Measurements from ENCODE around the gene ZSCAN4.

ZSCAN4 gene

DNA sequence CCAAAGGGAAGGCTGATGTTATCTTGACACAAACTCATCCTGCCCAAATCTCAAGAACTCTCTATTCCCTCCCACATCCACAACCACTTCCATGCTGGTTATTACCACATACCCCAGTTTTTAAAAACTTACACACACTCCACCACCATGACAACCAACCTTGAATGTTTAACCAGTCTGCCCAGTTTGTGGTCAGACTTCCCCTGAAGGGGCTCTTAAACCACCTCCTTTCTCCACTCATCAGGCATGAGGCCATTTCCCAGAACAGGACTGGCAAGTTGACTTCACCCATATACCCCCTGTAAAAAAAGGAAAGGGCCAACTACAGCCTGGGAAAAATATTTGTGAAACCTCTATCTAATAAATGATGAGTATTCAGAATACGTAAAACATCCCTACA lies 12.4 kb upstream of the ZSCAN4 start:
- TF ChIP-seq, protein P1, sequence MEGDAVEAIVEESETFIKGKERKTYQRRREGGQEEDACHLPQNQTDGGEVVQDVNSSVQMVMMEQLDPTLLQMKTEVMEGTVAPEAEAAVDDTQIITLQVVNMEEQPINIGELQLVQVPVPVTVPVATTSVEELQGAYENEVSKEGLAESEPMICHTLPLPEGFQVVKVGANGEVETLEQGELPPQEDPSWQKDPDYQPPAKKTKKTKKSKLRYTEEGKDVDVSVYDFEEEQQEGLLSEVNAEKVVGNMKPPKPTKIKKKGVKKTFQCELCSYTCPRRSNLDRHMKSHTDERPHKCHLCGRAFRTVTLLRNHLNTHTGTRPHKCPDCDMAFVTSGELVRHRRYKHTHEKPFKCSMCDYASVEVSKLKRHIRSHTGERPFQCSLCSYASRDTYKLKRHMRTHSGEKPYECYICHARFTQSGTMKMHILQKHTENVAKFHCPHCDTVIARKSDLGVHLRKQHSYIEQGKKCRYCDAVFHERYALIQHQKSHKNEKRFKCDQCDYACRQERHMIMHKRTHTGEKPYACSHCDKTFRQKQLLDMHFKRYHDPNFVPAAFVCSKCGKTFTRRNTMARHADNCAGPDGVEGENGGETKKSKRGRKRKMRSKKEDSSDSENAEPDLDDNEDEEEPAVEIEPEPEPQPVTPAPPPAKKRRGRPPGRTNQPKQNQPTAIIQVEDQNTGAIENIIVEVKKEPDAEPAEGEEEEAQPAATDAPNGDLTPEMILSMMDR (conservative IDR thresholded peaks at IDR 0.05; ENCODE audit: low read depth, low read length), result no peak
- H3K4me3 ChIP-seq (ENCODE audit: low read length), result no peak overlapping the region
- DNase-seq (ENCODE audit: low read depth), result no peak

DNA sequence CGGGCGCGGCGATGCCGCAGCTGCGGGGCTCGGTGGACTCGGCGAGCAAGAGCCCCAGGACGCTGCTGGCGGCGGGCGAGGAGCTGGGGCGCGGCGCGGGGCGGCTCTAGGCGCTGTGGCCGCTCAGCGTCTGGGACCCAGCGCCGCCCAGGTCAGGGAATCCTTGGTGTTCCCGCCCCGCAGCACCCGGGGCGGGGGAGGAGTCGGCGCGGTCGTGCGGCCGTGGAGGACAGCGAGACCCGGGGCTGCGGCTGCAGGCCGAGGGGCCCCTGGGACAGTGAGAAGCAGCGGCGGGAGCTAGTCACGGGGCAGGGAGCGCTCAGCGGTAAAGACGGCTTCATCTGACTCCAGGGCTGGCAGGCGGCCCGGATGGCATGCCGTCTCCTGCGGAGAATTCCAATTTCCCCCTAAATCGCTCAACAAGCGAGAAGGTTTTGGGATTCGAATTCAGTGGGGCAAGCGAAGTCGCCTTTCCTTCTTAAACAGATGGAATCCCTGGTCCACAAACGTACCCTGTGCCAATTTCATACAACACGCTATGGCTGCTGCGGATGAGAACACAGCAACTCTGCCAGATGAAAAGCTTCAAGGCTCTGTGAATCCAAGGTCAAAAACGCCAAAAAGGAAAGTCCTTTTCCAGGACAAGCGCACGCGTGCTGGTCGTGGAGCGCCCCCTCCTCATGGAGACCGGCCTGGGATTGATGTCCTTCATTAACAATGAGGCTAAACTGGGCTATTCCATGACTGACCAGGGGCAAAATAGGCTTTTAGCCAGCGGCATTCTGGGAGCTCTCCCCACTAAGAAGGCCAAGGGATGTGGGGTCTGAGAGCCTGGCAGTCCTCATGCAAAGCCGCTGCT lies 4.2 kb upstream of the ZSCAN4 start:
- DNase-seq (ENCODE audit: low read depth), result no peak
- TF ChIP-seq, protein P1 (conservative IDR thresholded peaks at IDR 0.05; ENCODE audit: low read depth, low read length), result no peak
- H3K4me3 ChIP-seq (ENCODE audit: low read length), result peak overlapping the region; percentile 47

DNA sequence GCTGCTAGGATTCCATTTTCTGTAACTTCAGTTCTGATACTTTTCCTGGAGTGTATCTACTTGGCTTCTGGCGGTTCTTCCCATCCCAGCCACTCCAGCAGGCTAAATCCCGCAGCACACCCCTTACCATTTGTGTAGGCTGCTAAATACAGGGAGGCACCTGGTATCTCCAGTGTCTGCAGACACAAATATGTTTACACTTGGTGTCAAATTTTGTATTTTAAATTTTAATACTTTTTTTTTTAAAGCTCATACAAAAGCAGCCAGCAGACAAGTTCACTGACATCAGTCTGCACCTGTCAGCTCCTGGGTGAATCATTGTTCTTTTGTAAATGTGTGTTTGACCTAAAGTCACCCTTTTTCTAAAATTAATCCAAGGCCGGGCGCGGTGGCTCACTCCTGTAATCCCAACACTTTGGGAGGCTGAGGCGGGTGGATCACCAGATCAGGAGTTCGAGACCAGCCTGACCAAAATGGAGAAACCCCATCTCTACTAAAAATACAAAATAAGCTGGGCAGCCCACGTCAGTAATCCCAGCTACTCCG lies 3.4 kb upstream of the ZSCAN4 start:
- TF ChIP-seq, protein P1 (conservative IDR thresholded peaks at IDR 0.05; ENCODE audit: low read depth, low read length), result no peak
- DNase-seq (ENCODE audit: low read depth), result no peak
- no peak overlapping the region for H3K4me3 ChIP-seq (ENCODE audit: low read length)

DNA sequence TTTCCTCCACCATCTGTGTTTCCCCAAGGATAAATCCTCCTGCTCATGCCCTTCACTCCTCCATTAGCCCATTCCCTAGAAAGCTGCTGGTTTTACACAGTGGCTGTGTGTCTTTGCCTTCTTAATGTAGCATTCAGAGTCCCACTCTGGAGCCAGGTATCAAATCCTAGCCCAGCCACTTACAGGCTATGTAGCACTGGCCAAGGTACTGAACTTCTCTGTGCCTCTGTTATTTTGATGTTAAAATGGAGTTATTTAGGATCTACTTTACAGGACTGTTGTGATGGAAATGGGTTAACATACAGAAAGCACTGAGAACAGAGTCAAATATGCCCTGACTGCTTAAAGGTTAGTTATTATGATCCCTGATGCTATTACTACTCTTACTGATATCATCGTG lies 1.5 kb upstream of the ZSCAN4 start:
- H3K4me3 ChIP-seq (ENCODE audit: low read length), result no peak overlapping the region
- TF ChIP-seq, protein P1 (conservative IDR thresholded peaks at IDR 0.05; ENCODE audit: low read depth, low read length), result no peak
- no peak for DNase-seq (ENCODE audit: low read depth)

DNA sequence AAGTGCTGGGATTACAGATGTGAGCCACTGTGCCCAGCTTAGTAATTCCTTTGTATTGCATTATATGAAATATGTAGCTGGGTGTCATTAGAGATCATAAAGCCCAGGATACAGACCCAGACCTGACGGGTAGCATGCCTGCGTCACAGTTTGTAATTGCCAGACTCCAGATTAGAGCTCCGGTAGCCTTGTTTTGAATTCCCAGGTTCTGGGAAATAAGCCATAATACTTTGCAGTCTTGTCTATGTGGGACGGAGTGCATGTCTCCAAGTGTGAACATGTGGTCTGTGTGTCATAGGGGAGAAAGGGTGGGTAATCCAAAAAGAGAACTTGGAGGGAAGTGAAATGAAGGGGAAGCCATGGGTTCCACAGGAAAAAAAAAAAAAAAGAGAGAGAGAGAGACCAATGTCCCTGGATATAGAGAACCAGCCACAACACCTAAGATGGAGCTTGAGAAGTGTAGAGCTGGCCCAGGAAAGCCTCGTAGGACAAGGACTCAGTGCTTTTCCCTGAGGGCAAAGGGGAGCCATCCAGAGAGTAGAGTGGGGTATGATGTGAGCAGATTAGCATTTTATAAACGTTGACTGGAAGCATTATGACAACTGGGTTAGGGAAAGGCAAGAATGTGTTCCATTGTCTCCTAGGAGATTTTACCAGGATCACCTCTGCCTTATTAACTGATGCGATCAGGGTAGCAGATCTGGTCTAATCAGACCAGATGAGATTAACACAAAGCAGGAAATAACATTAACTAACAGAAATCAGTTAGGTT lies 2.6 kb downstream of the ZSCAN4 start:
- TF ChIP-seq, protein P1 (conservative IDR thresholded peaks at IDR 0.05; ENCODE audit: low read depth, low read length), result no peak
- no peak for DNase-seq (ENCODE audit: low read depth)
- H3K4me3 ChIP-seq (ENCODE audit: low read length), result no peak overlapping the region

DNA sequence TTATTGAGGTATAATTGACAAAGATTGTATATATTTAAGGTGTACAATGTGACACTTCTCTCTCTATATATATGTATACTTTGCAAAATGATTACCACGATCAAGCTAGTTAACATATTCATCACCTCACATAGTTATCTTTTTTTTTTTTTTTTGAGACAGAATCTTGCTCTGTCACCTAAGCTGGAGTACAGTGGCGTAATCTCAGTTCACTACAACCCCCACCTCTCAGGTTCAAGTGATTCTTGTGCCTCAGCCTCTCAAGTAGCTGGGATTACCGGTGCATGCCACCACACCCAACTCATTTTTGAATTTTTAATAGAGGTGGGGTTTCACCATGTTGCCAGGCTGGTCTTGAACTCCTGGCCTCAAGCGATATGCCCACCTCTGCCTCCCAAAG lies 3.7 kb downstream of the ZSCAN4 start:
- DNase-seq (ENCODE audit: low read depth), result no peak
- TF ChIP-seq, protein P1 (conservative IDR thresholded peaks at IDR 0.05; ENCODE audit: low read depth, low read length), result no peak
- no peak overlapping the region for H3K4me3 ChIP-seq (ENCODE audit: low read length)
